Left ventricle myocardium inferior (tissue), 1 donor: ENCODE data around the gene NQO1. TPM values are rescaled to one million over a fixed set of nuclear protein-coding genes. Genes with fewer than 3 reads are reported as not detected.

Source experiments
- DNase-seq: peaks from one replicate; pipeline ENCODE4 v3.0.0-alpha.2; 2020
- H3K27ac ChIP-seq: fragments of 200-600 bp; replicated peaks from 2 replicates; pipeline ENCODE4 v1.8.0; 2021
- H3K27me3 ChIP-seq: fragments of 200-600 bp; 2 replicates; pipeline ENCODE4 v1.8.0; 2021; ENCODE audit warnings: low read depth
- H3K36me3 ChIP-seq: fragments of 200-600 bp; 2 replicates; pipeline ENCODE4 v1.8.0; 2021
- H3K4me1 ChIP-seq: fragments of 200-600 bp; 2 replicates; pipeline ENCODE4 v1.8.0; 2021
- H3K4me3 ChIP-seq: fragments of 200-600 bp; 2 replicates; pipeline ENCODE4 v1.8.0; 2021; ENCODE audit warnings: mild to moderate bottlenecking, moderate library complexity
- H3K9me3 ChIP-seq: fragments of 200-600 bp; replicated peaks from 2 replicates; pipeline ENCODE4 v1.8.0; 2021
- CTCF ChIP-seq: fragments of 200-600 bp; IDR thresholded peaks from 2 replicates; pipeline ENCODE4 v1.8.0; 2021; ENCODE audit warnings: antibody characterized with exemption, mild to moderate bottlenecking, borderline replicate concordance
- intact Hi-C: fragments of 100-400 bp; cut with micrococcal nuclease; formaldehyde crosslinking; loops from one replicate; pipeline ENCODE4 v1.11.0; 2022
- total RNA-seq: library from RNA; stranded (reverse); fragmentation: NEBNext Ultra II Directional; extraction: Animal tissue kit (Norgen Biotek cat#: 25700); gene quantifications from one replicate; pipeline ENCODE4 v1.2.1, GENCODE V29; 2021
- donor health status: DM: no; HTN: yes; CAD: no; lungs with severe emphysema.

NQO1 gene
- total RNA-seq, 1 donor from 2014 or later = 22.7 TPM

GRCh38 chr16:69662901-69663300 is 63.5 kb downstream of the NQO1 start:
- no peak for TF ChIP-seq CTCF
- DNase-seq = no peak
- no peaks in the 10 kb centered on the region for H3K9me3 ChIP-seq
- no peaks in the 10 kb centered on the region for H3K27me3 ChIP-seq
- peaks cover 42% of the 10 kb centered on the region for H3K36me3 ChIP-seq
- no peak overlapping the region for H3K4me3 ChIP-seq
- intact Hi-C loops = no loop called here
- H3K4me1 ChIP-seq = no peaks in the 10 kb centered on the region
- no peak overlapping the region for H3K27ac ChIP-seq

GRCh38 chr16:69660166-69660565 is 66.2 kb downstream of the NQO1 start:
- Histone ChIP-seq H3K36me3 (peaks cover 68% of the 10 kb centered on the region), H3K27ac (no peak overlapping the region), H3K4me3 (no peak overlapping the region), H3K27me3 (no peaks in the 10 kb centered on the region), H3K4me1 (no peaks in the 10 kb centered on the region), H3K9me3 (no peaks in the 10 kb centered on the region)
- intact Hi-C loops = no loop called here
- no peak for TF ChIP-seq CTCF
- no peak for DNase-seq

Other genes starting within 250 kb of the NQO1 start
- gene NFAT5, start 160.6 kb downstream of the NQO1 start, total RNA-seq = 13.9 TPM
- 14.7 TPM for gene NOB1, start 28.4 kb upstream of the NQO1 start, total RNA-seq
- 21.3 TPM for gene WWP2, start 35.8 kb upstream of the NQO1 start, total RNA-seq
- gene CLEC18A, start 224.8 kb upstream of the NQO1 start, total RNA-seq = 0.22 TPM